ENCODE measurements around the gene AMELY.
"Not testable (repeated sequence)": the region's sequence is repeated elsewhere in the genome, so short reads cannot be mapped to it uniquely, and the experiment has no call there.

Gene AMELY

GRCh38 chrY:6907591-6907990 is 4.0 kb downstream of the AMELY start:
- no peaks in the 10 kb centered on the region for H3K27me3 ChIP-seq (ENCODE audit: control insufficient read depth, low read length)
- no peaks in the 10 kb centered on the region for H3K9me3 ChIP-seq (ENCODE audit: control insufficient read depth, insufficient read depth, low read length)
- no peak overlapping the region for H3K4me3 ChIP-seq (ENCODE audit: low read length)
- TF ChIP-seq, protein P1, sequence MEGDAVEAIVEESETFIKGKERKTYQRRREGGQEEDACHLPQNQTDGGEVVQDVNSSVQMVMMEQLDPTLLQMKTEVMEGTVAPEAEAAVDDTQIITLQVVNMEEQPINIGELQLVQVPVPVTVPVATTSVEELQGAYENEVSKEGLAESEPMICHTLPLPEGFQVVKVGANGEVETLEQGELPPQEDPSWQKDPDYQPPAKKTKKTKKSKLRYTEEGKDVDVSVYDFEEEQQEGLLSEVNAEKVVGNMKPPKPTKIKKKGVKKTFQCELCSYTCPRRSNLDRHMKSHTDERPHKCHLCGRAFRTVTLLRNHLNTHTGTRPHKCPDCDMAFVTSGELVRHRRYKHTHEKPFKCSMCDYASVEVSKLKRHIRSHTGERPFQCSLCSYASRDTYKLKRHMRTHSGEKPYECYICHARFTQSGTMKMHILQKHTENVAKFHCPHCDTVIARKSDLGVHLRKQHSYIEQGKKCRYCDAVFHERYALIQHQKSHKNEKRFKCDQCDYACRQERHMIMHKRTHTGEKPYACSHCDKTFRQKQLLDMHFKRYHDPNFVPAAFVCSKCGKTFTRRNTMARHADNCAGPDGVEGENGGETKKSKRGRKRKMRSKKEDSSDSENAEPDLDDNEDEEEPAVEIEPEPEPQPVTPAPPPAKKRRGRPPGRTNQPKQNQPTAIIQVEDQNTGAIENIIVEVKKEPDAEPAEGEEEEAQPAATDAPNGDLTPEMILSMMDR (IDR thresholded peaks at IDR 0.05; ENCODE audit: low read depth, low read length, poor library complexity, severe bottlenecking), result no peak
- TF ChIP-seq EZH2phosphoT487 (IDR thresholded peaks at IDR 0.05; ENCODE audit: borderline replicate concordance, low read length), result no peak
- no peaks in the 10 kb centered on the region for H3K9me2 ChIP-seq (replicated peaks; ENCODE audit: control insufficient read depth, low read length)
- no peaks in the 10 kb centered on the region for H3K36me3 ChIP-seq (ENCODE audit: control insufficient read depth, low read length)
- no peaks in the 10 kb centered on the region for H4K20me1 ChIP-seq (ENCODE audit: control insufficient read depth, insufficient read depth, low read depth, low read length)
- no peaks in the 10 kb centered on the region for H3K79me2 ChIP-seq (ENCODE audit: control insufficient read depth, low read length)
- no peaks in the 10 kb centered on the region for H3F3A ChIP-seq (ENCODE audit: control insufficient read depth, insufficient read depth)
- no peaks in the 10 kb centered on the region for H3K4me1 ChIP-seq (ENCODE audit: control insufficient read depth, low read length)
- no peak overlapping the region for H3K27ac ChIP-seq (ENCODE audit: low read depth, low read length)
- no peak overlapping the region for H3K4me2 ChIP-seq (ENCODE audit: low read length)

DNA sequence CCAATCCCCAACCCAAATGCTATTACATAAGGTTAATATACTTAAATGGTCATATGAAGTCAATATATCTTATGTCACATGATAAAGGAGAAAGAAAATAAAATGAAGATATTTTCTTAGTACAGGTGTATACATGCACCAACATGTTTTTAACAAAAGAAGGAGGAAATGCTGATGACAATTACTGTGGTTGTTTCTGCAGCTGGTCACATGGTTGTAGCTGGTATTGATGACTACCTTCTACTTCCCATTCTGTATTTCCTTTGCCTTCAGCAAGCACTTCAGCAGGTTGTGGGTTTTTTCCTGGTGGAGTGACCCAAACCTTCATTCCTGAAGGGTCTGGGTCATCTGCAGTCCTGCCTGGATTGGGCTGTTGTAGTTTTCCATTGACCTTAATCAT is 9.4 kb downstream of the AMELY start:
- H3F3A ChIP-seq (ENCODE audit: control insufficient read depth, insufficient read depth); H3K27me3 ChIP-seq (ENCODE audit: control insufficient read depth, low read length); H3K79me2 ChIP-seq (ENCODE audit: control insufficient read depth, low read length); H4K20me1 ChIP-seq (ENCODE audit: control insufficient read depth, insufficient read depth, low read depth, low read length); H3K4me1 ChIP-seq (ENCODE audit: control insufficient read depth, low read length); H3K36me3 ChIP-seq (ENCODE audit: control insufficient read depth, low read length); H3K9me3 ChIP-seq (ENCODE audit: control insufficient read depth, insufficient read depth, low read length); H3K4me3 ChIP-seq (ENCODE audit: low read length); H3K4me2 ChIP-seq (ENCODE audit: low read length); H3K27ac ChIP-seq (ENCODE audit: low read depth, low read length); H3K9me2 ChIP-seq (replicated peaks; ENCODE audit: control insufficient read depth, low read length): not testable (repeated sequence)

GRCh38 chrY:6895236-6895635 is 16.3 kb downstream of the AMELY start:
- Histone ChIP-seq H3K9me3 (ENCODE audit: control insufficient read depth, insufficient read depth, low read length) (no peaks in the 10 kb centered on the region), H4K20me1 (ENCODE audit: control insufficient read depth, insufficient read depth, low read depth, low read length) (no peaks in the 10 kb centered on the region), H3K79me2 (ENCODE audit: control insufficient read depth, low read length) (no peaks in the 10 kb centered on the region), H3K27ac (ENCODE audit: low read depth, low read length) (no peak overlapping the region), H3K36me3 (ENCODE audit: control insufficient read depth, low read length) (no peaks in the 10 kb centered on the region), H3K4me1 (ENCODE audit: control insufficient read depth, low read length) (no peaks in the 10 kb centered on the region), H3K27me3 (ENCODE audit: control insufficient read depth, low read length) (no peaks in the 10 kb centered on the region), H3K4me3 (ENCODE audit: low read length) (no peak overlapping the region), H3K9me2 (replicated peaks; ENCODE audit: control insufficient read depth, low read length) (no peaks in the 10 kb centered on the region), H3F3A (ENCODE audit: control insufficient read depth, insufficient read depth) (no peaks in the 10 kb centered on the region), H3K4me2 (ENCODE audit: low read length) (no peak overlapping the region)
- TF ChIP-seq, protein P1 (IDR thresholded peaks at IDR 0.05; ENCODE audit: low read depth, low read length, poor library complexity, severe bottlenecking), result no peak
- TF ChIP-seq EZH2phosphoT487 (IDR thresholded peaks at IDR 0.05; ENCODE audit: borderline replicate concordance, low read length), result no peak

GRCh38 chrY:6894496-6894895 is 17.1 kb downstream of the AMELY start:
- Histone ChIP-seq H3F3A (ENCODE audit: control insufficient read depth, insufficient read depth) (no peaks in the 10 kb centered on the region), H3K79me2 (ENCODE audit: control insufficient read depth, low read length) (no peaks in the 10 kb centered on the region), H3K9me3 (ENCODE audit: control insufficient read depth, insufficient read depth, low read length) (no peaks in the 10 kb centered on the region), H3K4me1 (ENCODE audit: control insufficient read depth, low read length) (no peaks in the 10 kb centered on the region), H4K20me1 (ENCODE audit: control insufficient read depth, insufficient read depth, low read depth, low read length) (no peaks in the 10 kb centered on the region), H3K9me2 (replicated peaks; ENCODE audit: control insufficient read depth, low read length) (no peaks in the 10 kb centered on the region), H3K4me2 (ENCODE audit: low read length) (no peak overlapping the region), H3K4me3 (ENCODE audit: low read length) (no peak overlapping the region), H3K27ac (ENCODE audit: low read depth, low read length) (no peak overlapping the region), H3K27me3 (ENCODE audit: control insufficient read depth, low read length) (no peaks in the 10 kb centered on the region), H3K36me3 (ENCODE audit: control insufficient read depth, low read length) (no peaks in the 10 kb centered on the region)
- TF ChIP-seq, protein P1 (IDR thresholded peaks at IDR 0.05; ENCODE audit: low read depth, low read length, poor library complexity, severe bottlenecking), result no peak
- TF ChIP-seq EZH2phosphoT487 (IDR thresholded peaks at IDR 0.05; ENCODE audit: borderline replicate concordance, low read length), result no peak

Data from DOHH2 (cell line).